ENCODE data around the gene MICA.

DNA sequence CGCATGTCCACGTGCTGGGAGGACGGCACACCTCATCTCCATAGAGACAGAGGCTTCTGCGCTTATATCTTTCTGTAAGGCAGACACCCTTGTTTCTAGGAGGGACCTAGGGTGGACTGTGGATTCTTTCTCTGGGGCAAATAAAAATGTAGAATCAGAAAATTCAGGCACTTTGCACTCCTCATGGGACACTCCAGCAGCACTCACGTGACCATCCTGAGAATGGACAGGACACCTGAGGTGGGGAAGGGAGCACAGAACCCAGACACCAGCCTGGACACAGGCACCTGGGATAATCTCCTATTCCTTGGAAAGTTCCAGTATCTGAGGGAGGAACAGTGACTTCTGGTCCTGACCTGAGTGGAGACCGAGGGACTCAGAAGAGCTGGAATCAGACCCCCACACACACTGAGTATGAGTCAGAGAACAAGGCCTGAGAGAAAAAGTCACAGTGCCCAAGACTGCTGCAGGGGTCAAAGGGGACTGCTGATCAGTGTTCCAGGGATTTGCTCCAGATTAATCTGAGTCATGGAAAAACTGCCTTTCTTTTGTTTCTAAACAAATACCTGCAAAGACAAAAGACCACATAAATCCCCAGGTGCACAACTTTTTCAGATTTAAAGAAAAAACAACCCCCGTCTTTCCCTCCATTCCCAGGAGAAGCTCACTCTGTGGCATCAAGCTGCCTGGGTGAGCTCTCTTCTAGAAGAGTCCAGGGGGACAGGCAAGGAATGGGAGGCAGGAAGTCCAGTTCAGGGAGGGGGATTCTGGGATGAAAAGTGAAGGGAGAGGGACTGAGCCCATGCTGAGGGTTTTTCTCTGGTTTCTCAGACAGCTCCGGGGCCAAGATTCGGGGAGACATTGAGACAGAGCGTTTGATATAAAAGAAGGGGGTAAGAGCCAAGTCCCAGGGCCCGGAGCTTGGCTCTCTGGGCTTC lies 58.9 kb downstream of the MICA start:
- TF ChIP-seq, protein P1, sequence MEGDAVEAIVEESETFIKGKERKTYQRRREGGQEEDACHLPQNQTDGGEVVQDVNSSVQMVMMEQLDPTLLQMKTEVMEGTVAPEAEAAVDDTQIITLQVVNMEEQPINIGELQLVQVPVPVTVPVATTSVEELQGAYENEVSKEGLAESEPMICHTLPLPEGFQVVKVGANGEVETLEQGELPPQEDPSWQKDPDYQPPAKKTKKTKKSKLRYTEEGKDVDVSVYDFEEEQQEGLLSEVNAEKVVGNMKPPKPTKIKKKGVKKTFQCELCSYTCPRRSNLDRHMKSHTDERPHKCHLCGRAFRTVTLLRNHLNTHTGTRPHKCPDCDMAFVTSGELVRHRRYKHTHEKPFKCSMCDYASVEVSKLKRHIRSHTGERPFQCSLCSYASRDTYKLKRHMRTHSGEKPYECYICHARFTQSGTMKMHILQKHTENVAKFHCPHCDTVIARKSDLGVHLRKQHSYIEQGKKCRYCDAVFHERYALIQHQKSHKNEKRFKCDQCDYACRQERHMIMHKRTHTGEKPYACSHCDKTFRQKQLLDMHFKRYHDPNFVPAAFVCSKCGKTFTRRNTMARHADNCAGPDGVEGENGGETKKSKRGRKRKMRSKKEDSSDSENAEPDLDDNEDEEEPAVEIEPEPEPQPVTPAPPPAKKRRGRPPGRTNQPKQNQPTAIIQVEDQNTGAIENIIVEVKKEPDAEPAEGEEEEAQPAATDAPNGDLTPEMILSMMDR (conservative IDR thresholded peaks at IDR 0.05; ENCODE audit: low read length) = no peak
- TF ChIP-seq EZH2phosphoT487 (IDR thresholded peaks at IDR 0.05; ENCODE audit: borderline replicate concordance, low read depth, low read length) = no peak
